Effector memory CD4-positive, alpha-beta T cell (primary cell): Measurements from ENCODE around the gene BFSP1.

Experiments
- DNase-seq, 3 donors: peaks; one replicate each; pipeline ENCODE4 v3.0.0-alpha.2; 2020
- H3K27ac ChIP-seq: 2 replicates; pipeline ENCODE4 v1.7.0; 2013; ENCODE audit warnings: mild to moderate bottlenecking, low read length, moderate library complexity; ENCODE audit not compliant: insufficient read depth, poor library complexity, severe bottlenecking
- H3K27me3 ChIP-seq: replicated peaks from 2 replicates; pipeline ENCODE4 v1.7.0; 2013; ENCODE audit warnings: mild to moderate bottlenecking, low read length; ENCODE audit not compliant: insufficient read depth, control insufficient read depth, poor library complexity, severe bottlenecking
- H3K36me3 ChIP-seq: 2 replicates; pipeline ENCODE4 v1.7.0; 2013; ENCODE audit warnings: mild to moderate bottlenecking, low read length, moderate library complexity; ENCODE audit not compliant: control insufficient read depth, insufficient read depth
- H3K4me1 ChIP-seq: 2 replicates; pipeline ENCODE4 v1.7.0; 2013; ENCODE audit warnings: low read length, mild to moderate bottlenecking; ENCODE audit not compliant: control insufficient read depth, insufficient read depth, poor library complexity, severe bottlenecking
- H3K4me3 ChIP-seq: 2 replicates; pipeline ENCODE4 v1.7.0; 2013; ENCODE audit warnings: low read length, low read depth, mild to moderate bottlenecking; ENCODE audit not compliant: insufficient read depth, poor library complexity, severe bottlenecking
- H3K9me3 ChIP-seq: 2 replicates; pipeline ENCODE4 v1.7.0; 2013; ENCODE audit warnings: mild to moderate bottlenecking, low read length, moderate library complexity; ENCODE audit not compliant: control insufficient read depth

The BFSP1 gene

DNA sequence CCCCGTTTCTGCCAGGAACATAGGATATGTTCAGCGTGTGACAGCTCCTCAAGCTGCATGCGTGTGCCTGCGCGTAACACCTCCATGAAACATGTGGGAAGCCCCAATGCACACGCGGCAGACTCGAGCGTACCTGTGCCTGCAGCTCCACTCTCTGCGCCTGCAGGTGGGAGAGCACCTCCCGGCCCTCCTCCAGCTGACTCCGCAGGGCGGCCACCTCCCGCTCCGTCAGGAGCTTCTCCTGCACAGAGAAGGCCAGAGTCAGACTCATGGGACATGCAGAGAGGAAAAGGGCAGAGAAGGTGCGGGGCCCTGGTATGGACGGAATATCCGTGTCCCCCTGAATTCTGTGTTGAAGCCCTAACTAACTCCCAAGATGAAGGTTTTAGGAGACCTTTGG is 22.4 kb downstream of the BFSP1 start:
- Histone ChIP-seq H3K9me3 (no peaks in the 10 kb centered on the region), H3K27ac (no peak overlapping the region), H3K36me3 (no peaks in the 10 kb centered on the region), H3K4me3 (no peak overlapping the region), H3K4me1 (peaks cover 16% of the 10 kb centered on the region), H3K27me3 (no peaks in the 10 kb centered on the region)
- no peak for DNase-seq

DNA sequence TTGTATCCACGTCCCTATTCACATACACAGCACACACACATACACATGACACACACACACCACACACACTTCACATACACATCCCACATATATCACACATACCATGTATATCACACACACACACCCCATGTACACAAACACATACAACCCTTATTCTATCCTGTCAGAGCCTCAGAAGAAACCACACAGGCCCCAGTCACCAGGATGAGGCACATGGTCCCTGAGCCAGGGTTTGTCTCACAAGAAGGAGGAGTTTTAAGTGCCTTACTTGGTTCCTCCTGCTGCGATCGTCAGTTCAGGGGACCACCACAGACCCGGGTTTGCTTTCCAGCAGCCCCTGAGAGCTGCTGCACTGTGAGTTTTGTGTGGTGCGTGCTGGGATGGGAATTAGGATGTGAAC is 23.6 kb downstream of the BFSP1 start:
- Histone ChIP-seq H3K4me3 (no peak overlapping the region), H3K36me3 (no peaks in the 10 kb centered on the region), H3K27me3 (no peaks in the 10 kb centered on the region), H3K27ac (no peak overlapping the region), H3K9me3 (no peaks in the 10 kb centered on the region), H3K4me1 (peaks cover 18% of the 10 kb centered on the region)
- no peak for DNase-seq

DNA sequence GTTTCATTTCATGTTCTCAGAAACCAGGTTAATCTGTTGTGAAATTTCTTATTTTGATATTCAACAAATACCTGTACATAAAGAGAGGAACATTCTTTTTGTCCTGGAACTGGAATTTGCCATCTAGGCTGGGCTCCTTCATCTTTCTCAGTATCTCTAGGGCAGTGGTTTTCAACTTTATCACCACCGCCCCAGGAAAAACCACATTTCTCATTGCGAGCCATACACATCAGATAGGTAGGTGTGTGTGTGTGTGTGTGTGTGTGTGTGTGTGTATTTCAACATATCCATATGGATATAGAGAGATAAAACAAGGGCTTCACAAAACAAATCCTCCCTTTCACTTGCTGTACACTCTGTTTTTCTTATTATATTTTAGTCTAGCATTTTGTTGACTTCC is 24.1 kb downstream of the BFSP1 start:
- Histone ChIP-seq H3K36me3 (no peaks in the 10 kb centered on the region), H3K27me3 (no peaks in the 10 kb centered on the region), H3K9me3 (no peaks in the 10 kb centered on the region), H3K4me3 (no peak overlapping the region), H3K4me1 (peaks cover 18% of the 10 kb centered on the region), H3K27ac (no peak overlapping the region)
- DNase-seq = no peak

DNA sequence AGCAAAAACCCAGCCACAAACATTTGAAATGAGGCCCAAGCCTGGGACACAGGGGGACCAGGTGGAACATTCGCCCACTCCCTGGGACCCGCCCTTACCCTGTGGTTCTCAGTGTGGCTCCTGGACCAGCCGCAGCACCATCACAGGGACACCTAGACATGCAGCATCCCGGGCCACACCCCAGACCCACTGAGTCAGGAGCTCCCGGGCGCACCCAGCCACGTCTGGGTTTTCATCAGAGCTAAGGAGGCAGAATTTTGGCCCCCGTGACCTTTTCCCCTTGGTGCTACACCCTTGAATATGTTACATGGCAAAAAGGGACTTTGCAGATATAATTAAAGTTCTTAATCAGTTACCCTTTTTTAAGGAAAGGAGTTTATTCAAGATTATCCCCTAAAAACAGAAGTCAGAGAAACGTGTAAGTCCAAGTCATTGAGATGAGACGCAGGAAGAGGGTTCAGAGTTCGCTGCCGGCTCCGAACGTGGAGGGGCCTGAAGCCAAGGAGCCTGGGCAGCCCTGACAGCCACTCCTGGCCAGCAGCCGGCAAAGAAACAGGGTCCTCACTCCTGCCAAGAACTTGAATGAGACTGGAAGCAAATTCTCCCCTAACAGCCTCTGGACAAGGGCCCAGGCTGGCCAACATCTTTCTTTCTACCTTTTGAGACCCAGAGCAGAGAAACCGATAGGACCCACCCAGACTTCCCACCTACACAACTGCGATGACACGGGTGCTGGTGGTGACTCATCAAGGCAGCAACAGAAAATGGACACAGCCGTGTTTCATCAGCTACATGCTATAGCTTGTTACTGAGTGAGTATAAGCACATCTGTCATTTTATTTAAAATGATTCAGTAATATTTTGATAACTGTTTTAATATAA is 25.3 kb downstream of the BFSP1 start:
- H3K36me3 ChIP-seq = no peaks in the 10 kb centered on the region
- DNase-seq = peak; percentile 3 to 17 (median 11)
- H3K4me1 ChIP-seq = peaks cover 11% of the 10 kb centered on the region
- H3K4me3 ChIP-seq = peak overlapping the region; percentile 57
- peak overlapping the region; percentile 37 for H3K27ac ChIP-seq
- H3K9me3 ChIP-seq = no peaks in the 10 kb centered on the region
- no peaks in the 10 kb centered on the region for H3K27me3 ChIP-seq

DNA sequence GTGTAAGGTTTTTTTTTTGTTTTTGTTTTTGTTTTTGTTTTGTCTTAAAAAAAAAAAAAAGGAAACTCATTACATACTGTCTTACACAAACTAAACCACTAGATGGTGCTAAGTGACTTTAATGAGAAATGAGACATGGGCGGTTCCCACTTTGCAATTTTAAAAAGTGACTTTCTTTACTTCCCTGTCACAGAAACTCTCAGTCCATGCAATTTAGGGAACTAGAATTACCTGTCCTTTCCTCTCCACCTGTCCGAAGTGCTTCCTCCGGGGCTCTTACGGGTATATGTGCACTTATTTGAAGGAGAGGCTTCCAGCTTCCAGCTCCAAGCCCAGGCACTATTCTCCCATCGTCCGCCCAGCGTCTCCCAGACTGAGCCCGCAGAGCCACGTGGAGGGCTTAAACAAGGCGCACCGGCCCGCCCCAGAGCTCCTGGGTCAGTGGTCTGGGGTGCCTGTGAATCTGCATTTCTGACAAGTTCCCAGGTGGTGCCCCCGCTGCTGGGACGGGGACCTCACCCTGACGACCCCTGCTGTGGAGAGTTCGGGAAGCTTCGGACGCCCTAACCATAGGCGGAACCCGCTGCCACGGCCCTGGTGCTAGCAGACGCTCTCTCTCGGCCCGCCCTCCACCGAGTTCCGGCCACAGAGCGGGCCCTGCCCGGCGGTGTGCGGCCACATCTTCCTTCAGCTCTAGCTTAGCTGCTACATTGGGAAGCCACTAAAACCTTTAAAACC is 26.1 kb downstream of the BFSP1 start:
- Histone ChIP-seq H3K9me3 (no peaks in the 10 kb centered on the region), H3K36me3 (no peaks in the 10 kb centered on the region), H3K4me3 (peak overlapping the region; percentile 57), H3K27me3 (no peaks in the 10 kb centered on the region), H3K4me1 (peaks cover 11% of the 10 kb centered on the region), H3K27ac (peak overlapping the region; percentile 37)
- DNase-seq = peak; percentile 19 to 38 (median 28)

DNA sequence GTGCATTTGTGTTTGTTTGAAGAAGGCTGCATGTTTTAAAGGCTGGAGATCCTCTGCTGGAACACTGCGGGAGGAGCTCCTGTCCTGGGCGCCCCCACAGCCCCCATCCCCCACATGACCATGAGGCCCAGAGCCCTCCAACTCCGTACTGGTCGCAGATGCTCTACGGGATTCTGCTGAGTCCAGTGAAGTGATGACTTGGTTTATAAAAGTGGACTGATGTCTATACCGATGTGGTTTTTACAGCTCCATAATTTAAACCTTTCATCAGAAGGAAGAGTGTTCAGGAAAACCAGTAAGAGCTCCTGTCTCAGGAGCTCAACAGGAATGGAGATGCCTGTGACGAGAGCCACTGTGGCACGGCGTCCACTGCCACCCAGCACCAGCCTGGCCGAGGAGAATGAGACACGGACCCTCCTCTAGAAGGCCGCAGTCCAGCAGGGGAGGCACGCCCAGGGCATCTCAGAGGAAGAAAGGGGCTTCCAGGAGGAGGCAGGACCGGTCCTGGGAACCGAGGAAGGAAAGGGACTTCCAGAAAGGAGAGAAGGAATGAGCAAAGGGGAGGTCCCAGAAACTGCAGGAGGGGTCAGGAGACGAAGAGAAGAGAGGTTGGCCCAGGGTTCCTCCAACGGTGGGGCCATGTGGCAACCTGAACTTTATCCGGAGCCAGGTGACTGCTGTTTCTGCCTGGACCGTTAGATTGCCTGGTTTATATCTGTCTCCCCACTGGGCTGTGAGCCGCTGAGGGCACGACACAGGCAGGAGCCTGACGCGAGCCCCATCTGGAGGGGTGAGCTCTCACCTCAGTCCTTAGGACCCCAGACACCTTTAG is 26.9 kb downstream of the BFSP1 start:
- Histone ChIP-seq H3K36me3 (no peaks in the 10 kb centered on the region), H3K4me1 (peaks cover 11% of the 10 kb centered on the region), H3K27ac (no peak overlapping the region), H3K4me3 (peak overlapping the region; percentile 57), H3K9me3 (no peaks in the 10 kb centered on the region), H3K27me3 (no peaks in the 10 kb centered on the region)
- DNase-seq = no peak

DNA sequence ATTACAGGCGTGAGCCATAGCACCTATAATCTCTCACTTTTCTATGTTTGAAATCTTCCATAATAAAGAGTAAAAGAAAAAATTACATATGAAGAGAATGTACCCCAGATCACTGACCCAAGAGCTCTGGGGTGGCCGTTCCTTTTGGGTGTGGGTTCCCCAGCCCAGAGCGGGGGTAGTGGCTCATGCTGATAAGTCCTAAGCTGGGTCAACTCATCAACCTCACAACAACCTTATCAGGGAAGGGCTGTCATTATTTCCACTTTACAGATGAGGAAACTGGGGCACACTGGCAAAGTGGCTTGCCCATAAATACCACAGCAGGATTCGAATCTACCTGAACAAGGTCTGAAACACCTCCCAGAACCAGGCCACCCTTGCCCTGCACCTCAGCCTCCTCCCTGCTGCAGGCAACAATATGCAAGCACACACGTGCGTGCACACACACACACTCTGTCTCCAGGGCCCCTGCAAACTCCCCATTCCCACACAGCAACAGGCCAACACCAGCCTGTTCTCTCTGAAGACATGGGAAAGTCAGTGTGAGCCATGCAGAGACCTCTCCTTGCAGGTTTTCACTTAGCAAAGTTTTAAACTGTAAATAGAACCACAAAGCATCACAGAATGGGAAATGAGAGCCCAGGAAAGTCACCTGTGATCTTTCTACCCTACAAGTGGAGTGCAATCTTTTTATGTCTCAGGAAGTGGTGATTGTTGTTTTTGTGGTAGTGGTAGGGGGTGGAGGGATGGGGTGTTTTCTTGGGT is 27.7 kb downstream of the BFSP1 start:
- H3K4me3 ChIP-seq = no peak overlapping the region
- no peaks in the 10 kb centered on the region for H3K27me3 ChIP-seq
- H3K27ac ChIP-seq = no peak overlapping the region
- no peaks in the 10 kb centered on the region for H3K36me3 ChIP-seq
- no peaks in the 10 kb centered on the region for H3K9me3 ChIP-seq
- peaks cover 11% of the 10 kb centered on the region for H3K4me1 ChIP-seq
- no peak for DNase-seq

DNA sequence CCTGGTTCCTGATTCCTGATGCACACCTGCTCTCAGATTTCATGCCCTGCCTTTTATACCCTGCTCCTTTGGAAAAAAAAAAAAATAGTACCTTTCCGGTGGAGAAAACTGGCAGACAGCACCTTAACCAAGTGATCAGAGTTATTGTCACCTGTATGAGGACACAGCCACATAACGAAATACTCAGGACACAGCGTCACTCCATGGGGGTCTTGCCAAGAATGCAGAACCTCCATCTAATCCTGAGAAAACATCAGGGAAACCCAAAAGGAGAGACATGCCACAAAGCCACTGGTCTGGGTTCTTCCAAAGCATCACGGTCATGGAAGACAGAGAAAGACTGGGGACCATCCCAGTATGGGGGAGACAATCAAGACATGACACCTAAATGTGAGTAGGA is 29.1 kb downstream of the BFSP1 start:
- Histone ChIP-seq H3K9me3 (no peaks in the 10 kb centered on the region), H3K27ac (no peak overlapping the region), H3K36me3 (no peaks in the 10 kb centered on the region), H3K4me1 (peaks cover 11% of the 10 kb centered on the region), H3K27me3 (no peaks in the 10 kb centered on the region), H3K4me3 (no peak overlapping the region)
- no peak for DNase-seq

DNA sequence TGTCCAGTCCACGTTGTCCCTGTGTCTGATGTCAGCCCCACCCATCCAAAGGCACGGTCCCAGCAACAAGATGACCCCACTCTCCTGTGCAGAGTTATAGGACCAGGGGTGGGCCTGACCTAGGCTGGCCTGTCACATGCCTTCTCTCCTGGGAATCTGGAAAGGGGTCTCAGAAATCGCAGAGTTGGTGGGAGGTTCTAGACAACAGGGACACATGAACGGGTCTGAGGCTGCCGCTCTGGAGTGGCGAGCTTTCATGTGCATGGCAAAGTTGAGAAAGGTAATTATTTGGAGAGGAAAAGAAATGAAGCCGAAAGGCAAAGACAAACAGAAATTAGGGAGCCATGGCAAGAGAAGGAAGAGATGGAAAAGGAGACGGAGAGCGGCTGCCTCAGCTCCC is 29.5 kb downstream of the BFSP1 start:
- no peak overlapping the region for H3K4me3 ChIP-seq
- peaks cover 11% of the 10 kb centered on the region for H3K4me1 ChIP-seq
- H3K36me3 ChIP-seq = no peaks in the 10 kb centered on the region
- H3K27me3 ChIP-seq = no peaks in the 10 kb centered on the region
- H3K9me3 ChIP-seq = no peaks in the 10 kb centered on the region
- DNase-seq = no peak
- H3K27ac ChIP-seq = no peak overlapping the region
